Trophoblast cell (in vitro differentiated cells and primary cell): ENCODE results near the gene INHBC.

ENCODE experiments used
- DNase-seq, 2 donors: peaks; one replicate each; pipeline ENCODE4 v3.0.0-alpha.2; 2016
- H2AFZ ChIP-seq: 2 replicates; pipeline ENCODE4 v1.6.1; 2013; ENCODE audit warnings: low read length, moderate library complexity, mild to moderate bottlenecking; ENCODE audit not compliant: insufficient read depth, poor library complexity
- H2AK5ac ChIP-seq: 2 replicates; pipeline ENCODE4 v1.6.1; 2013; ENCODE audit warnings: mild to moderate bottlenecking, low read length
- H2BK120ac ChIP-seq: 2 replicates; pipeline ENCODE4 v1.6.1; 2013; ENCODE audit warnings: low read length, mild to moderate bottlenecking, moderate library complexity; ENCODE audit not compliant: insufficient read depth, poor library complexity
- H2BK12ac ChIP-seq: 2 replicates; pipeline ENCODE4 v1.6.1; 2013; ENCODE audit warnings: mild to moderate bottlenecking, low read length, moderate library complexity
- H2BK5ac ChIP-seq: 2 replicates; pipeline ENCODE4 v1.6.1; 2013; ENCODE audit warnings: low read length, low read depth, moderate library complexity, mild to moderate bottlenecking; ENCODE audit not compliant: poor library complexity
- H3K14ac ChIP-seq: 2 replicates; pipeline ENCODE4 v1.6.1; 2013; ENCODE audit warnings: mild to moderate bottlenecking, low read length
- H3K18ac ChIP-seq: 2 replicates; pipeline ENCODE4 v1.6.1; 2013; ENCODE audit warnings: mild to moderate bottlenecking, low read length
- H3K23ac ChIP-seq: 2 replicates; pipeline ENCODE4 v1.6.1; 2013; ENCODE audit warnings: low read length
- H3K27ac ChIP-seq: 2 replicates; pipeline ENCODE4 v1.5.1; 2013; ENCODE audit warnings: low read depth, mild to moderate bottlenecking, inconsistent platforms, low read length, moderate library complexity
- H3K27me3 ChIP-seq: 2 replicates; pipeline ENCODE4 v1.6.1; 2013; ENCODE audit warnings: inconsistent platforms, mild to moderate bottlenecking, low read length, moderate library complexity; ENCODE audit not compliant: insufficient read depth
- H3K36me3 ChIP-seq, 2 experiments: 1 replicate in 1 of 2; 2 replicates in 1 of 2; pipeline ENCODE4 v1.6.1; 2013; ENCODE audit warnings: low read length in 2 of 2, mild to moderate bottlenecking in 2 of 2, moderate library complexity in 1 of 2; ENCODE audit not compliant: insufficient read depth in 2 of 2, control insufficient read depth in 1 of 2
- H3K4ac ChIP-seq: 2 replicates; pipeline ENCODE4 v1.6.1; 2013; ENCODE audit warnings: low read depth, mild to moderate bottlenecking, low read length, moderate library complexity
- H3K4me1 ChIP-seq, 2 experiments: 1 replicate in 1 of 2; 2 replicates in 1 of 2; pipeline ENCODE4 v1.6.1; 2013; ENCODE audit warnings: low read length in 2 of 2, mild to moderate bottlenecking in 2 of 2, moderate library complexity in 1 of 2; ENCODE audit not compliant: insufficient read depth in 2 of 2, control insufficient read depth in 1 of 2
- H3K4me2 ChIP-seq: 2 replicates; pipeline ENCODE4 v1.6.1; 2013; ENCODE audit warnings: inconsistent platforms, mild to moderate bottlenecking, low read length, moderate library complexity
- H3K4me3 ChIP-seq: 2 replicates; pipeline ENCODE4 v1.5.1; 2013; ENCODE audit warnings: mild to moderate bottlenecking, low read depth, low read length, inconsistent platforms
- H3K79me1 ChIP-seq: one replicate; pipeline ENCODE4 v1.6.1; 2013; ENCODE audit warnings: low read length
- H3K79me2 ChIP-seq: 2 replicates; pipeline ENCODE4 v1.6.1; 2013; ENCODE audit warnings: low read length, mild to moderate bottlenecking; ENCODE audit not compliant: control insufficient read depth, insufficient read depth, poor library complexity
- H3K9ac ChIP-seq: 2 replicates; pipeline ENCODE4 v1.6.1; 2013; ENCODE audit warnings: mild to moderate bottlenecking, low read length
- H3K9me3 ChIP-seq: 2 replicates; pipeline ENCODE4 v1.6.1; 2013; ENCODE audit warnings: low read depth, mild to moderate bottlenecking, control low read depth, inconsistent platforms, low read length; ENCODE audit not compliant: insufficient read depth
- H4K12ac ChIP-seq: 2 replicates; pipeline ENCODE4 v1.6.1; 2013; ENCODE audit warnings: low read depth, mild to moderate bottlenecking, low read length, moderate library complexity
- H4K8ac ChIP-seq: 2 replicates; pipeline ENCODE4 v1.6.1; 2013; ENCODE audit warnings: low read depth, mild to moderate bottlenecking, low read length, moderate library complexity
- H4K91ac ChIP-seq: one replicate; pipeline ENCODE4 v1.6.1; 2013; ENCODE audit warnings: low read depth, mild to moderate bottlenecking, low read length, moderate library complexity
- WGBS: extraction: QIAGEN DNeasy Blood & Tissue Kit; methylation state at CpG from one replicate; pipeline ENCODE4 v1.1.7; 2013; ENCODE audit warnings: missing lambda C conversion rate; ENCODE audit not compliant: insufficient read length, insufficient coverage; ENCODE audit errors: extremely low coverage; 5-methylcytosine and 5-hydroxymethylcytosine counted together

Gene INHBC

DNA sequence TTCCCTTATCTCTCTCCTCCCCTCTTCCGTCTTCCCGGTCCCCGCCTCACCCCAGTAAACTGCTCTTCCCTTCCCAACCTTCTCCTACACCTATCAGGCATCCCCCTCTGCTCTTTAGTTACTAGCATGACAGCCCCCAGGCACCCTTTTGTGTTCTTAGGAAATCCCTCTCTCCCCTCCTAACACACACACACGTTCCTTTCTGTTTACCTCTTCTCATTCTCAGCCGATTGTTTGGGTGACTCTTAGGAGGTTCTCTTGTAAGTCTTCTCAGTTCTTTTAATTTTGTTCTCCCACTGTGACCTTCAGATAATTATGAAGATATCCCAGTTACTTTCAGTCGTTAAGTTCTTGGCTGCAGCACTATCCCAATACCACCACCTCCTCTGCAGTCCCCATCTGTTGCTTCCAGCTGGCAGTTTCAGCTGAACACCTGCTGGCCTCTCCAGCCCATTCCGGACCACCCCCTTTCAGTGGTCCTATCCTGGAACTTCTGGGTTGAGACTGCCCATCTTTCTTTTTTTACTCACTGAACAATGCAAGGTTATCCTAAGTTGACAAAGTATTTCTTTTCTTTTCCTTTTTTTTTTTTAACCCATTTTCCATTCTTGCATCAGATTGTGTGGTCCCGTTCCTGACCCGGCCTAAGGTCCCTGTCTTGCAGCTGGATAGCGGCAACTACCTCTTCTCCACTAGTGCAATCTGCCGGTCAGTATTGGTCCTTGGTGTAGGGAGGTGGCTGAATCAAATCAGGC is 54.0 kb downstream of the INHBC start:
- Histone ChIP-seq H4K8ac (peak overlapping the region; percentile 69), H3K4me1 (peaks cover 5 to 8% of the 10 kb centered on the region in 2 experiments), H3K14ac (peak overlapping the region; percentile 76), H3K4me2 (peak overlapping the region; percentile 90), H3K18ac (peak overlapping the region; percentile 64), H3K4me3 (peak overlapping the region; percentile 99), H4K12ac (peak overlapping the region; percentile 26), H2BK120ac (peak overlapping the region; percentile 36), H4K91ac (peak overlapping the region; percentile 91), H3K79me2 (peaks cover 8% of the 10 kb centered on the region), H3K4ac (peak overlapping the region; percentile 88), H2BK5ac (peak overlapping the region; percentile 65), H3K9me3 (no peaks in the 10 kb centered on the region), H2AFZ (no peak overlapping the region), H3K23ac (no peak overlapping the region), H3K79me1 (peaks cover 3% of the 10 kb centered on the region), H3K36me3 (peaks cover 20 to 31% of the 10 kb centered on the region in 2 experiments), H3K27ac (no peak overlapping the region), H2AK5ac (peak overlapping the region; percentile 53), H2BK12ac (no peak overlapping the region), H3K27me3 (no peaks in the 10 kb centered on the region), H3K9ac (peak overlapping the region; percentile 98)
- DNase-seq, result no peak
- 100% methylated on average over 2 of the region's 11 CpGs for WGBS

DNA sequence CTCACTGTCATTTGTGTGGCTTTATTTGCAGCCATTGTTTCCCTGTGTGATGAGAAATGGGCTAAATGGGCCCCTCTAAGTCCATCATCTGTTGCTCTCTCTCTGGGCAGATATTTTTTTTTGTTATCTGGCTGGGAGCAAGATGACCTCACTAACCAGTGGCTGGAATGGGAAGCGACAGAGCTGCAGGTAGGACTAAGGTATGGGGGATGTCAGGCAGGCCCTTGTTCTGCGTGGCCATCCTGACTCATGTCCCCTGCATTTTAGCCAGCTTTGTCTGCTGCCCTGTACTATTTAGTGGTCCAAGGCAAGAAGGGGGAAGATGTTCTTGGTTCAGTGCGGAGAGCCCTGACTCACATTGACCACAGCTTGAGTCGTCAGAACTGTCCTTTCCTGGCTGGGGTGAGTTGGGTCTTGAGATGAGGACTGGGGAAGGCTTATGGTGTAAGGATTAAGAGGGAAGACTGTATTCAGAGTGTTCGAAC is 54.6 kb downstream of the INHBC start:
- Histone ChIP-seq H3K79me2 (peaks cover 8% of the 10 kb centered on the region), H3K4me3 (no peak overlapping the region), H4K91ac (no peak overlapping the region), H3K18ac (peak overlapping the region; percentile 64), H3K23ac (no peak overlapping the region), H3K27ac (no peak overlapping the region), H2BK12ac (peak overlapping the region; percentile 2), H4K8ac (no peak overlapping the region), H3K4ac (peak overlapping the region; percentile 88), H2BK5ac (no peak overlapping the region), H3K27me3 (no peaks in the 10 kb centered on the region), H2AFZ (no peak overlapping the region), H3K36me3 (peaks cover 24 to 33% of the 10 kb centered on the region in 2 experiments), H3K9ac (peak overlapping the region; percentile 66), H3K4me2 (peak overlapping the region; percentile 90), H3K9me3 (no peaks in the 10 kb centered on the region), H2AK5ac (peak overlapping the region; percentile 12), H3K79me1 (peaks cover 3% of the 10 kb centered on the region), H4K12ac (no peak overlapping the region), H2BK120ac (no peak overlapping the region), H3K4me1 (peaks cover 3 to 7% of the 10 kb centered on the region in 2 experiments), H3K14ac (no peak overlapping the region)
- WGBS, result no CpG with 5 or more reads among the region's 5 CpGs
- no peak for DNase-seq

DNA sequence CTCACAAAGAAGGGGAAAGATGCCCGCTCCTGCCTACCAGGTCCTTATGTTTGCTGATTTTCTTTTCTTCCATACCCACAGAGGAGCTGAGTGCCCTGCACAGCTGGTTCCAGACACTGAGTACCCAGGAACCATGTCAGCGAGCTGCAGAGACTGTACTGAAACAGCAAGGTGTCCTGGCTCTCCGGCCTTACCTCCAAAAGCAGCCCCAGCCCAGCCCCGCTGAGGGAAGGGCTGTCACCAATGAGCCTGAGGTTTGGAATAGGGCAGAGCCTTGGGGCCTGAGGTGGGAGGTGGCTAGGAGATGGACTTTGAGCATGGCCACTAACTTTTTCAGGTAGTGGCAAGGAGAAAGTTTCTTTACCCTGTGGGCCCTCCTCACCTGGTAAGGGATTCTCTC is 55.5 kb downstream of the INHBC start:
- Histone ChIP-seq H3K4me3 (no peak overlapping the region), H3K79me1 (peaks cover 3% of the 10 kb centered on the region), H3K4me2 (no peak overlapping the region), H2AK5ac (no peak overlapping the region), H2BK5ac (no peak overlapping the region), H3K27ac (no peak overlapping the region), H4K91ac (no peak overlapping the region), H3K4ac (no peak overlapping the region), H2BK12ac (no peak overlapping the region), H3K9me3 (no peaks in the 10 kb centered on the region), H3K14ac (no peak overlapping the region), H3K79me2 (peaks cover 8% of the 10 kb centered on the region), H3K9ac (no peak overlapping the region), H2AFZ (no peak overlapping the region), H4K12ac (no peak overlapping the region), H3K4me1 (peaks cover 3 to 7% of the 10 kb centered on the region in 2 experiments), H3K36me3 (peaks cover 28 to 37% of the 10 kb centered on the region in 2 experiments), H4K8ac (no peak overlapping the region), H2BK120ac (no peak overlapping the region), H3K18ac (no peak overlapping the region), H3K23ac (no peak overlapping the region), H3K27me3 (no peaks in the 10 kb centered on the region)
- DNase-seq, result no peak
- no CpG with 5 or more reads among the region's 4 CpGs for WGBS

DNA sequence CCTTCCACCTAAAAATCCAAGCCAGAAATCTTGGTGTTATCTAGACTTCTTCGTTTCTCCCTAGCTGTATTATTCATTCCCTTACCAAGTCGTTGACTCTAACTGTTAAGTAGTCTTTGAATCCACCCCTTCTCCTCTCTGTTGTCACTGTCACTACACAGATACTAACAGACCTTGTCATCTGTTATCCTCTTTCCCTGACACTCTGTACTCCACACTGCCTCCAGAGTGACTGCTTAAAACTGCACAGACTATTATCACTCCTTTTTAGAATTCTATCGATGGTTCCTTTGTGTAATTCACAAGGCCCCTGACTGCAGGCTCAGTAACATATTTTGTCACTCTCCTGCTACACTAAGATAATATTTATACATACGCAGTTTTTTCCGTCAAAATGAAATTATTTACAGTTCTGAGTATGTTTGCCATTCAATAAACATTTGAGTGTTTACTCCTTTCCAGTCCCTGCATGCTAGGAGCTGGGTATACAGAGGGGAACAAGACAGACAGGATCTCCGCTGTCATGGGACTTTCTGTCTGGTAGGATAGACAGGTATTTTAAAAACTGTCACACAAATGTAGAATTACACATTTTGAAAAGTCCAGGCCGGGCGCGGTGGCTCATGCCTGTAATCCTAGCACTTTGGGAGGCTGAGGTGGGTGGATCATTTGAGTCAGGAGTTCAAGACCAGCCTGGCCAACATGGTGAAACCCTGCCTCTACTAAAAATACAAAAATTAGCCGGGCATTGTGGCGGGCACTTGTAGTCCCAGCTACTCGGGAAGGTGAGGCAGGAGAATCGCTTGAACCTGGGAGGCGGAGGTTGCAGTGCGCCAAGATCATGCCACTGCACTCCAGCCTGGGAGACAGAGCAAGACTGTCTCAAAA is 57.1 kb downstream of the INHBC start:
- no CpG with 5 or more reads among the region's 15 CpGs for WGBS

More for the DNA sequence above, 57.1 kb downstream of the INHBC start:
- Histone ChIP-seq H3K14ac (no peak overlapping the region), H2BK12ac (no peak overlapping the region), H2BK120ac (no peak overlapping the region), H3K9me3 (no peaks in the 10 kb centered on the region), H2AK5ac (no peak overlapping the region), H4K12ac (no peak overlapping the region), H3K27me3 (no peaks in the 10 kb centered on the region), H4K91ac (no peak overlapping the region), H3K79me2 (peaks cover 8% of the 10 kb centered on the region), H2AFZ (no peak overlapping the region), H3K79me1 (peaks cover 3% of the 10 kb centered on the region), H3K23ac (no peak overlapping the region), H3K27ac (no peak overlapping the region), H3K4me1 (peaks cover 3 to 7% of the 10 kb centered on the region in 2 experiments), H3K18ac (no peak overlapping the region), H3K9ac (no peak overlapping the region), H4K8ac (no peak overlapping the region), H3K4me2 (no peak overlapping the region), H3K36me3 (peaks cover 40 to 48% of the 10 kb centered on the region in 2 experiments), H2BK5ac (no peak overlapping the region), H3K4ac (no peak overlapping the region), H3K4me3 (no peak overlapping the region)
- no peak for DNase-seq
